H1 (cell line): ENCODE results near the gene AHRR. TPM values are rescaled to one million over a fixed set of nuclear protein-coding genes. Genes with fewer than 3 reads are reported as not detected.

Experiments
- CTCF ChIA-PET: fragments of 300-600 bp; sonication (Branson Sonifier 250); formaldehyde crosslinking; loops from one replicate; lab custom pipeline; 2021; ENCODE audit not compliant: partially characterized antibody; lab: Charles Lee
- POLR2A ChIA-PET: fragments of 300-600 bp; sonication (Branson Sonifier 250); formaldehyde crosslinking; loops from one replicate; lab custom pipeline; 2021; ENCODE audit warnings: inconsistent platforms; ENCODE audit not compliant: partially characterized antibody; lab: Charles Lee
- DNase-seq, 2 experiments: peaks; one replicate each; pipeline versions ENCODE4 v3.0.0 to v3.0.0-alpha.2; 2010 to 2022; ENCODE audit warnings: low spot score in 2 of 2, low read depth in 1 of 2, mixed read lengths in 1 of 2
- FAIRE-seq: peaks from 2 replicates; lab custom pipeline; 2011; peaks lifted over from hg19 to GRCh38; lab: Jason Lieb, UNC
- H2AFZ ChIP-seq: 2 replicates; pipeline ENCODE4 v1.8.1; 2012; ENCODE audit warnings: low read length, inconsistent platforms
- H2AK5ac ChIP-seq: 2 replicates; pipeline ENCODE4 v1.6.1; 2013; ENCODE audit warnings: low read depth, low read length
- H2BK120ac ChIP-seq: replicated peaks from 2 replicates; pipeline ENCODE3; 2013; ENCODE audit warnings: low read depth, low read length, inconsistent platforms
- H2BK12ac ChIP-seq: 2 replicates; pipeline ENCODE4 v1.6.1; 2013; ENCODE audit warnings: low read depth, low read length
- H2BK15ac ChIP-seq: 2 replicates; pipeline ENCODE4 v1.6.1; 2013; ENCODE audit warnings: low read length
- H2BK20ac ChIP-seq: 2 replicates; pipeline ENCODE4 v1.6.1; 2013; ENCODE audit warnings: low read length
- H2BK5ac ChIP-seq: 2 replicates; pipeline ENCODE4 v1.6.1; 2013; ENCODE audit warnings: low read depth, low read length
- H3K14ac ChIP-seq: 2 replicates; pipeline ENCODE4 v1.6.1; 2013; ENCODE audit warnings: inconsistent platforms; ENCODE audit not compliant: insufficient read length
- H3K18ac ChIP-seq: 2 replicates; pipeline ENCODE4 v1.6.1; 2013; ENCODE audit warnings: low read length; ENCODE audit errors: extremely low read depth
- H3K23ac ChIP-seq: 2 replicates; pipeline ENCODE4 v1.6.1; 2013; ENCODE audit warnings: inconsistent platforms; ENCODE audit not compliant: insufficient read length
- H3K23me2 ChIP-seq: 2 replicates; pipeline ENCODE4 v1.6.1; 2013; ENCODE audit warnings: low read depth, low read length
- H3K27ac ChIP-seq: 2 replicates; pipeline ENCODE4 v1.6.1; 2011; ENCODE audit warnings: low read depth, low read length, inconsistent platforms
- H3K27me3 ChIP-seq, 4 experiments: replicated peaks in 1 of 4; 1 replicate in 1 of 4; 2 replicates in 3 of 4; pipeline versions ENCODE4 v1.6.1 to v1.8.1; 2011 to 2013; ENCODE audit warnings: low read length in 3 of 4, mild to moderate bottlenecking in 3 of 4, inconsistent platforms in 2 of 4, mixed read lengths in 2 of 4, moderate library complexity in 1 of 4; ENCODE audit not compliant: control insufficient read depth in 3 of 4, insufficient read depth in 3 of 4; ENCODE audit errors: extremely low read depth in 1 of 4
- H3K36me3 ChIP-seq, 4 experiments: 2 replicates each; pipeline versions ENCODE4 v1.6.1 to v1.8.1; 2011 to 2013; ENCODE audit warnings: mild to moderate bottlenecking in 4 of 4, low read length in 3 of 4, moderate library complexity in 2 of 4, control low read depth in 1 of 4, inconsistent platforms in 1 of 4; ENCODE audit not compliant: insufficient read depth in 4 of 4, control insufficient read depth in 2 of 4
- H3K4ac ChIP-seq: replicated peaks from 2 replicates; pipeline ENCODE3; 2013; ENCODE audit warnings: low read length, low read depth, mixed read lengths, inconsistent platforms; ENCODE audit not compliant: insufficient read length
- H3K4me1 ChIP-seq, 4 experiments: replicated peaks in 1 of 4; 1 replicate in 1 of 4; 2 replicates in 3 of 4; pipeline versions ENCODE4 v1.6.1 to v1.8.1; 2011 to 2013; ENCODE audit warnings: low read length in 3 of 4, inconsistent platforms in 2 of 4, mixed read lengths in 1 of 4; ENCODE audit not compliant: insufficient read depth in 4 of 4, control insufficient read depth in 3 of 4
- H3K4me2 ChIP-seq, 2 experiments: 2 replicates each; pipeline versions ENCODE4 v1.6.1 to v1.8.1; 2011 to 2013; ENCODE audit warnings: low read depth in 2 of 2, low read length in 2 of 2, control low read depth in 1 of 2, inconsistent platforms in 1 of 2, mild to moderate bottlenecking in 1 of 2; ENCODE audit not compliant: insufficient read depth in 1 of 2
- H3K4me3 ChIP-seq, 4 experiments: fragments of 200-600, 300-600 bp in 1 of 4; sonication (generic), shearing (Covaris generic), sonication (Bioruptor Twin) in 1 of 4; 2 replicates each; pipeline versions ENCODE4 v1.5.1 to v1.8.1; 2011 to 2016; ENCODE audit warnings: low read length in 4 of 4, low read depth in 3 of 4, control low read depth in 2 of 4, inconsistent platforms in 2 of 4, mild to moderate bottlenecking in 2 of 4, mixed read lengths in 1 of 4, moderate library complexity in 1 of 4; ENCODE audit not compliant: insufficient read depth in 2 of 4; ENCODE audit errors: extremely low read depth in 1 of 4
- H3K56ac ChIP-seq: replicated peaks from 2 replicates; pipeline ENCODE3; 2013; ENCODE audit warnings: low read depth, mild to moderate bottlenecking, mixed read lengths, low read length, inconsistent platforms; ENCODE audit not compliant: insufficient read length
- H3K79me1 ChIP-seq: 2 replicates; pipeline ENCODE4 v1.6.1; 2013; ENCODE audit warnings: low read depth, low read length, control low read depth
- H3K79me2 ChIP-seq, 2 experiments: 2 replicates each; pipeline versions ENCODE4 v1.6.1 to v1.8.1; 2012 to 2013; ENCODE audit warnings: low read length in 2 of 2, mild to moderate bottlenecking in 2 of 2, inconsistent platforms in 1 of 2; ENCODE audit not compliant: insufficient read depth in 2 of 2, control insufficient read depth in 1 of 2
- H3K9ac ChIP-seq, 4 experiments: replicated peaks in 1 of 4; 1 replicate in 1 of 4; 2 replicates in 3 of 4; pipeline versions ENCODE4 v1.6.1 to v1.8.1; 2011 to 2013; ENCODE audit warnings: low read depth in 3 of 4, low read length in 3 of 4, control low read depth in 2 of 4, mild to moderate bottlenecking in 2 of 4, moderate library complexity in 2 of 4, inconsistent platforms in 1 of 4; ENCODE audit errors: extremely low read depth in 1 of 4
- H3K9me3 ChIP-seq, 2 experiments: 2 replicates each; pipeline versions ENCODE4 v1.6.1 to v1.8.1; 2012 to 2013; ENCODE audit warnings: mild to moderate bottlenecking in 2 of 2, moderate library complexity in 2 of 2, control low read depth in 1 of 2, inconsistent platforms in 1 of 2, low read depth in 1 of 2, low read length in 1 of 2, mixed read lengths in 1 of 2; ENCODE audit not compliant: insufficient read depth in 2 of 2
- H4K20me1 ChIP-seq, 2 experiments: replicated peaks in 1 of 2; 2 replicates each; pipeline versions ENCODE3 to v1.8.1; 2011 to 2013; ENCODE audit warnings: inconsistent platforms in 2 of 2, low read length in 2 of 2, mild to moderate bottlenecking in 1 of 2; ENCODE audit not compliant: insufficient read depth in 2 of 2, control insufficient read depth in 1 of 2
- H4K5ac ChIP-seq: 2 replicates; pipeline ENCODE4 v1.6.1; 2013; ENCODE audit warnings: low read length, low read depth, mixed read lengths, inconsistent platforms; ENCODE audit not compliant: insufficient read length
- H4K8ac ChIP-seq: 2 replicates; pipeline ENCODE4 v1.8.0; 2013; ENCODE audit warnings: mild to moderate bottlenecking, moderate library complexity, low read length, inconsistent platforms; ENCODE audit not compliant: insufficient read depth; ENCODE audit errors: extremely low read depth
- H4K91ac ChIP-seq: replicated peaks from 2 replicates; pipeline ENCODE3; 2013; ENCODE audit warnings: low read length, mixed read lengths, inconsistent platforms; ENCODE audit not compliant: insufficient read length
- ASH2L ChIP-seq: fragments of 200-600, 300-600 bp; sonication (generic); IDR thresholded peaks from one replicate; pipeline ENCODE4 v1.7.1; 2017; ENCODE audit warnings: low read length
- CHD1 ChIP-seq: IDR thresholded peaks from 2 replicates; pipeline ENCODE4 v1.6.1; 2012; ENCODE audit warnings: low read depth, low read length, improper control_type of control experiment
- KDM4A ChIP-seq: IDR thresholded peaks from one replicate; pipeline ENCODE4 v1.7.1; 2012; ENCODE audit warnings: low read depth, mild to moderate bottlenecking, moderate library complexity, low read length, inconsistent platforms; ENCODE audit not compliant: severe bottlenecking
- KDM5A ChIP-seq: fragments of 200-600 bp; IDR thresholded peaks from 2 replicates; pipeline ENCODE4 v1.7.1; 2012; ENCODE audit warnings: mild to moderate bottlenecking, low read length, inconsistent platforms, mixed read lengths
- POU5F1 ChIP-seq: IDR thresholded peaks from 2 replicates; pipeline ENCODE4 v1.6.1; 2011; ENCODE audit warnings: low read depth, mild to moderate bottlenecking, low read length, moderate library complexity
- RFX5 ChIP-seq: IDR thresholded peaks from 2 replicates; pipeline ENCODE4 v1.6.1; 2011; ENCODE audit warnings: low read depth, low read length, improper control_type of control experiment, borderline replicate concordance
- SIRT6 ChIP-seq: IDR thresholded peaks from one replicate; pipeline ENCODE4 v1.7.1; 2012; ENCODE audit warnings: low read length, inconsistent platforms
- SIX5 ChIP-seq: IDR thresholded peaks from 2 replicates; pipeline ENCODE4 v1.6.1; 2011; ENCODE audit warnings: mild to moderate bottlenecking, low read depth, low read length
- SP4 ChIP-seq: IDR thresholded peaks from 2 replicates; pipeline ENCODE4 v1.6.1; 2012; ENCODE audit warnings: low read length, inconsistent platforms
- SUZ12 ChIP-seq: fragments of 200-600 bp; sonication (generic); IDR thresholded peaks from 2 replicates; pipeline ENCODE4 v1.6.1; 2012; ENCODE audit warnings: mild to moderate bottlenecking, inconsistent platforms, low read length, moderate library complexity, mixed read lengths
- TBP ChIP-seq: IDR thresholded peaks from 2 replicates; pipeline ENCODE4 v1.6.1; 2011; ENCODE audit warnings: low read depth, low read length, improper control_type of control experiment
- WGBS, 2 experiments: shearing (Covaris generic) in 1 of 2; methylation state at CpG; one replicate each; pipeline versions ENCODE4 v1.1.6 to v1.1.7; 2013 to 2015; ENCODE audit warnings: low lambda C conversion rate in 2 of 2, mixed read lengths in 2 of 2, inconsistent platforms in 1 of 2, low coverage in 1 of 2, missing lambda C conversion rate in 1 of 2; ENCODE audit not compliant: insufficient replicate concordance in 2 of 2, insufficient coverage in 1 of 2, insufficient read length in 1 of 2; ENCODE audit errors: extremely low coverage in 1 of 2, missing lambda C conversion rate in 1 of 2; 5-methylcytosine and 5-hydroxymethylcytosine counted together
- polyA plus RNA-seq, 7 experiments: library from polyadenylated mRNA; depleted of rRNA in 3 of 7; stranded (reverse) in 5 of 7; unstranded in 2 of 7; fragments of >200 nt in 5 of 7; fragments of 200-250 nt in 2 of 7; gene quantifications; 1 replicate in 5 of 7; 2 replicates in 1 of 7; 4 replicates in 1 of 7; pipeline versions ENCODE4 v1.2.1 to v1.2.3, GENCODE V29; 2011 to 2013; ENCODE audit warnings: missing spikeins in 2 of 7, mixed read lengths in 2 of 7
- total RNA-seq: library from RNA; stranded (reverse); fragmentation: NEBNext Ultra II Directional; extraction: Animal tissue kit (Norgen Biotek cat#: 25700); gene quantifications from 2 replicates; pipeline ENCODE4 v1.2.1, GENCODE V29; 2021
- TF ChIP-seq, protein P1 (sequence below): IDR thresholded peaks from 2 replicates; pipeline ENCODE4 v1.6.1; 2012; ENCODE audit warnings: inconsistent platforms
- TF ChIP-seq, protein P2 (sequence below): IDR thresholded peaks from 2 replicates; pipeline ENCODE4 v1.6.1; 2011; ENCODE audit warnings: low read depth, mild to moderate bottlenecking, low read length; ENCODE audit not compliant: insufficient read depth

Gene AHRR
- total and polyA plus RNA-seq, 2 of the 8 experiments (the other 6 are each of a cell fraction or from before 2014, with no cell fraction given), result 0.41 to 0.80 TPM

DNA sequence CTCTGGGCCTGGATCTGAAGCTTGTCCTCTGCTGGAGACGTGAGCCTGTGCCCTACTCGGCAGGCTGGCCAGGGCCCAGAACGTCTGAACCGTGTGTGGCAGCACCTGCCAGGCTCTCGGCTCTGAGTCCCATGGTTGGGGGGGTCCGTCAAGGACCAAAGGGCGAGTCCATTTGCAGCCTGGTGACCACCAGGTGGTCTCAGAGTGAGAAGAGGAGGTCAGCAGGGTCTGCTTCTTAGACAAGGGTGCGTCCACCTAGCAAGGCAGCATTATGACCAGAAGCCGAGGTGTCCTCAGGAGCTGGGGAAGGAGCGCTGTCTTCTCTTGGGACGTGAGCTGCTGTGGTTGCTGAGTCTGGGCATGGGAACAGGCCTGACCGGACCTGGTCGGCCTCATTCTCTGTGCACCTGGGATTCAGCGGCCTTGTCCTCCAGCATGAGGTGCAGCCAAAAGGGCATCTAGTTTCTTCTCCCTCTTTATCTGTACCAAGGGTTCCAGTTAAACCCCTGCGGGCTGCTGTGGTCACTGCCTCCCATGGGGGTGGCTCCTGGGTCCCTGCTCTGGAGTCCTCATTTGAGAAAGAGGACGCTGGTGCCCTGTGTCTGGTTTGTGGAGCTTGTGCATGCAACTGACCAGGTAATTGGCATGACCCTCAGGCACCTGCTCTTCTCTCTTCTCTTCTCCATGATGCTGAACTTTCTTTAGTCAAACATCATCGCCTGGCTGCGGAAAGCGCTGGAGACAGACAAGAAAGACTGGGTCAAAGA, 135.9 kb downstream of the AHRR start:
- H3K9ac ChIP-seq, result no peak overlapping the region; a peak in 1 of 7 replicates
- no peak overlapping the region for H2BK120ac ChIP-seq
- H3K56ac ChIP-seq, result no peak overlapping the region
- no peak overlapping the region for H3K4me3 ChIP-seq
- H2BK15ac ChIP-seq, result no peak overlapping the region
- no peak overlapping the region for H2BK20ac ChIP-seq
- H3K14ac ChIP-seq, result no peak overlapping the region
- H2AFZ ChIP-seq, result no peak overlapping the region
- H3K79me1 ChIP-seq, result peaks cover 4% of the 10 kb centered on the region
- 0 out of 4 replicates have a peak, but pooled peaks cover 0 to 3% of the 10 kb centered on the region in 2 experiments for H3K79me2 ChIP-seq
- H2BK5ac ChIP-seq, result no peak overlapping the region
- peaks cover 4 to 17% (median 10%) of the 10 kb centered on the region in 4 experiments; a peak in 6 of 8 replicates for H3K36me3 ChIP-seq
- 96% methylated on average over 19 of the region's 19 CpGs; no CpG with 5 or more reads in 1 of the 2 experiments for WGBS, 2 experiments
- no peak for DNase-seq
- H3K4ac ChIP-seq, result no peak overlapping the region
- H3K23me2 ChIP-seq, result no peaks in the 10 kb centered on the region
- no peak overlapping the region for H3K23ac ChIP-seq
- H3K9me3 ChIP-seq, result no peaks in the 10 kb centered on the region
- ChIA-PET CTCF (interaction anchor here (1.2 to 2.7 kb wide), 3 partner anchors 9 to 11 kb away, joined by 3 to 10 read pairs (median 4); no protein-coding TSS in a partner anchor), POLR2A (no interaction called here)
- no peak overlapping the region for H4K5ac ChIP-seq
- no peak overlapping the region for H2AK5ac ChIP-seq
- no peak overlapping the region for H3K27ac ChIP-seq
- H3K4me2 ChIP-seq, result no peak overlapping the region
- no peak overlapping the region for H2BK12ac ChIP-seq
- no peaks in the 10 kb centered on the region for H3K27me3 ChIP-seq
- H3K18ac ChIP-seq, result no peak overlapping the region
- H3K4me1 ChIP-seq, result peaks cover 2 to 7% (median 2%) of the 10 kb centered on the region in 4 experiments; a peak in 5 of 7 replicates
- no peak overlapping the region for H4K8ac ChIP-seq
- FAIRE-seq, result no peak
- no peak overlapping the region for H4K91ac ChIP-seq
- peaks cover 2 to 3% of the 10 kb centered on the region in 2 experiments for H4K20me1 ChIP-seq
- no peak for TF ChIP-seq KDM4A
- TF ChIP-seq, protein P1, sequence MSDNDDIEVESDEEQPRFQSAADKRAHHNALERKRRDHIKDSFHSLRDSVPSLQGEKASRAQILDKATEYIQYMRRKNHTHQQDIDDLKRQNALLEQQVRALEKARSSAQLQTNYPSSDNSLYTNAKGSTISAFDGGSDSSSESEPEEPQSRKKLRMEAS, result no peak
- no peak for TF ChIP-seq KDM5A
- no peak for TF ChIP-seq TBP
- TF ChIP-seq POU5F1, result no peak
- TF ChIP-seq, protein P2, sequence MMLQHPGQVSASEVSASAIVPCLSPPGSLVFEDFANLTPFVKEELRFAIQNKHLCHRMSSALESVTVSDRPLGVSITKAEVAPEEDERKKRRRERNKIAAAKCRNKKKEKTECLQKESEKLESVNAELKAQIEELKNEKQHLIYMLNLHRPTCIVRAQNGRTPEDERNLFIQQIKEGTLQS, result no peak
- TF ChIP-seq SIRT6, result no peak
- no peak for TF ChIP-seq SIX5
- no peak for TF ChIP-seq CHD1
- no peak for TF ChIP-seq RFX5
- no peak for TF ChIP-seq SUZ12
- TF ChIP-seq SP4, result no peak
- no peak for TF ChIP-seq ASH2L
